ENCODE measurements around the gene KIF16B. TPM values are rescaled to one million over a fixed set of nuclear protein-coding genes. Genes with fewer than 3 reads are reported as not detected.

Gene KIF16B
- total and polyA plus RNA-seq, 9 of the 15 experiments (the other 6 are each of a cell fraction or from before 2014, with no cell fraction given): 1.00 to 10.6 (median 8.5) TPM

- TF ChIP-seq TRIM25 (IDR thresholded peaks at IDR 0.05; ENCODE audit: borderline replicate concordance): no peak
- no peak for TF ChIP-seq ZNF551 (CRISPR knock-in tag; IDR thresholded peaks at IDR 0.05)
- TF ChIP-seq TEAD1 (CRISPR knock-in tag; IDR thresholded peaks at IDR 0.05): no peak
- no peak for TF ChIP-seq HOMEZ (CRISPR knock-in tag; IDR thresholded peaks at IDR 0.05)
- no peak for TF ChIP-seq ZNF274 (IDR thresholded peaks at IDR 0.05; ENCODE audit: borderline replicate concordance, low read depth, low read length)
- TF ChIP-seq ZNF277 (CRISPR knock-in tag; IDR thresholded peaks at IDR 0.05; ENCODE audit: borderline replicate concordance): no peak
- TF ChIP-seq ARHGAP35 (IDR thresholded peaks at IDR 0.05; ENCODE audit: partially characterized antibody): no peak
- TF ChIP-seq MYBL2 (IDR thresholded peaks at IDR 0.05; ENCODE audit: low read depth): no peak
- no peak for TF ChIP-seq MYBL2 (CRISPR knock-in tag; IDR thresholded peaks at IDR 0.05; ENCODE audit: borderline replicate concordance)
- TF ChIP-seq MYC (IDR thresholded peaks at IDR 0.05; ENCODE audit: low read depth, low read length): no peak
- TF ChIP-seq MYC (CRISPR knock-in tag; IDR thresholded peaks at IDR 0.05; ENCODE audit: borderline replicate concordance, low read depth): no peak
- TF ChIP-seq MXI1 (IDR thresholded peaks at IDR 0.05; ENCODE audit: low read depth, low read length): no peak
- TF ChIP-seq CBFA2T2 (conservative IDR thresholded peaks at IDR 0.05): peak; percentile 85
- no peak for TF ChIP-seq ZBTB26 (CRISPR knock-in tag; IDR thresholded peaks at IDR 0.05)
- TF ChIP-seq NR1H2 (CRISPR knock-in tag; IDR thresholded peaks at IDR 0.05): no peak
- no peak for TF ChIP-seq ARID3A (IDR thresholded peaks at IDR 0.05; ENCODE audit: borderline replicate concordance, low read depth, low read length)
- no peak for TF ChIP-seq GATAD2B (IDR thresholded peaks at IDR 0.05; ENCODE audit: borderline replicate concordance)
- no peak for TF ChIP-seq EHMT2 (IDR thresholded peaks at IDR 0.05)
- TF ChIP-seq POLR2AphosphoS5 (IDR thresholded peaks at IDR 0.05; ENCODE audit: control insufficient read depth, insufficient read depth, low read depth, low read length): peak; percentile 77
- TF ChIP-seq ZBTB5 (IDR thresholded peaks at IDR 0.05): no peak
Observed at GRCh38 chr20:16411361-16411760, 161.9 kb downstream of the KIF16B start (continued).
